ENCODE results near the gene UBA52. TPM values are rescaled to one million over a fixed set of nuclear protein-coding genes. Genes with fewer than 3 reads are reported as not detected.

Gene UBA52
- total RNA-seq, 1 experiment from 2014 or later: 1,361 TPM

- peak; percentile 79 for TF ChIP-seq PRDM15 (CRISPR knock-in tag; IDR thresholded peaks at IDR 0.05)
- no peak for TF ChIP-seq CTCF (IDR thresholded peaks at IDR 0.05)
- TF ChIP-seq, protein P1, sequence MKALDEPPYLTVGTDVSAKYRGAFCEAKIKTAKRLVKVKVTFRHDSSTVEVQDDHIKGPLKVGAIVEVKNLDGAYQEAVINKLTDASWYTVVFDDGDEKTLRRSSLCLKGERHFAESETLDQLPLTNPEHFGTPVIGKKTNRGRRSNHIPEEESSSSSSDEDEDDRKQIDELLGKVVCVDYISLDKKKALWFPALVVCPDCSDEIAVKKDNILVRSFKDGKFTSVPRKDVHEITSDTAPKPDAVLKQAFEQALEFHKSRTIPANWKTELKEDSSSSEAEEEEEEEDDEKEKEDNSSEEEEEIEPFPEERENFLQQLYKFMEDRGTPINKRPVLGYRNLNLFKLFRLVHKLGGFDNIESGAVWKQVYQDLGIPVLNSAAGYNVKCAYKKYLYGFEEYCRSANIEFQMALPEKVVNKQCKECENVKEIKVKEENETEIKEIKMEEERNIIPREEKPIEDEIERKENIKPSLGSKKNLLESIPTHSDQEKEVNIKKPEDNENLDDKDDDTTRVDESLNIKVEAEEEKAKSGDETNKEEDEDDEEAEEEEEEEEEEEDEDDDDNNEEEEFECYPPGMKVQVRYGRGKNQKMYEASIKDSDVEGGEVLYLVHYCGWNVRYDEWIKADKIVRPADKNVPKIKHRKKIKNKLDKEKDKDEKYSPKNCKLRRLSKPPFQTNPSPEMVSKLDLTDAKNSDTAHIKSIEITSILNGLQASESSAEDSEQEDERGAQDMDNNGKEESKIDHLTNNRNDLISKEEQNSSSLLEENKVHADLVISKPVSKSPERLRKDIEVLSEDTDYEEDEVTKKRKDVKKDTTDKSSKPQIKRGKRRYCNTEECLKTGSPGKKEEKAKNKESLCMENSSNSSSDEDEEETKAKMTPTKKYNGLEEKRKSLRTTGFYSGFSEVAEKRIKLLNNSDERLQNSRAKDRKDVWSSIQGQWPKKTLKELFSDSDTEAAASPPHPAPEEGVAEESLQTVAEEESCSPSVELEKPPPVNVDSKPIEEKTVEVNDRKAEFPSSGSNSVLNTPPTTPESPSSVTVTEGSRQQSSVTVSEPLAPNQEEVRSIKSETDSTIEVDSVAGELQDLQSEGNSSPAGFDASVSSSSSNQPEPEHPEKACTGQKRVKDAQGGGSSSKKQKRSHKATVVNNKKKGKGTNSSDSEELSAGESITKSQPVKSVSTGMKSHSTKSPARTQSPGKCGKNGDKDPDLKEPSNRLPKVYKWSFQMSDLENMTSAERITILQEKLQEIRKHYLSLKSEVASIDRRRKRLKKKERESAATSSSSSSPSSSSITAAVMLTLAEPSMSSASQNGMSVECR (CRISPR knock-in tag; IDR thresholded peaks at IDR 0.05; ENCODE audit: borderline replicate concordance): peak; percentile 61; the same call in 1 of the 2 replicates
- TF ChIP-seq TEAD4 (CRISPR knock-in tag; IDR thresholded peaks at IDR 0.05): no peak
- 0 out of 2 replicates have a peak, but pooled peaks have one; percentile 30 for TF ChIP-seq ZBTB21 (CRISPR knock-in tag; IDR thresholded peaks at IDR 0.05; ENCODE audit: borderline replicate concordance)
- TF ChIP-seq, protein P2, sequence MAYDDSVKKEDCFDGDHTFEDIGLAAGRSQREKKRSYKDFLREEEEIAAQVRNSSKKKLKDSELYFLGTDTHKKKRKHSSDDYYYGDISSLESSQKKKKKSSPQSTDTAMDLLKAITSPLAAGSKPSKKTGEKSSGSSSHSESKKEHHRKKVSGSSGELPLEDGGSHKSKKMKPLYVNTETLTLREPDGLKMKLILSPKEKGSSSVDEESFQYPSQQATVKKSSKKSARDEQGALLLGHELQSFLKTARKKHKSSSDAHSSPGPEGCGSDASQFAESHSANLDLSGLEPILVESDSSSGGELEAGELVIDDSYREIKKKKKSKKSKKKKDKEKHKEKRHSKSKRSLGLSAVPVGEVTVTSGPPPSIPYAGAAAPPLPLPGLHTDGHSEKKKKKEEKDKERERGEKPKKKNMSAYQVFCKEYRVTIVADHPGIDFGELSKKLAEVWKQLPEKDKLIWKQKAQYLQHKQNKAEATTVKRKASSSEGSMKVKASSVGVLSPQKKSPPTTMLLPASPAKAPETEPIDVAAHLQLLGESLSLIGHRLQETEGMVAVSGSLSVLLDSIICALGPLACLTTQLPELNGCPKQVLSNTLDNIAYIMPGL (CRISPR knock-in tag; IDR thresholded peaks at IDR 0.05): 0 out of 2 replicates have a peak, but pooled peaks have one; percentile 40
- TF ChIP-seq GTF2I (CRISPR knock-in tag; conservative IDR thresholded peaks at IDR 0.05): peak; percentile 98
- peak; percentile 78; the same call in 1 of the 2 replicates for TF ChIP-seq CREM (CRISPR knock-in tag; IDR thresholded peaks at IDR 0.05)
- TF ChIP-seq NFE2L1 (CRISPR knock-in tag; IDR thresholded peaks at IDR 0.05): 0 out of 2 replicates have a peak, but pooled peaks have one; percentile 42
- peak; percentile 45; the same call in 1 of the 2 replicates for TF ChIP-seq USF1 (CRISPR knock-in tag; IDR thresholded peaks at IDR 0.05)
- no peak for TF ChIP-seq SOX15 (CRISPR knock-in tag; IDR thresholded peaks at IDR 0.05)
- peak; percentile 77 for TF ChIP-seq FOXK1 (CRISPR knock-in tag; IDR thresholded peaks at IDR 0.05)
- peak; percentile 83; the same call in 1 of the 2 replicates for TF ChIP-seq ETV6 (CRISPR knock-in tag; IDR thresholded peaks at IDR 0.05)
- 0 out of 2 replicates have a peak, but pooled peaks have one; percentile 15 for TF ChIP-seq ZNF232 (CRISPR knock-in tag; IDR thresholded peaks at IDR 0.05)
Observed at GRCh38 chr19:18557411-18558201, 14.1 kb upstream of the UBA52 start, which contains the start of gene KXD1 (continued).

Measured in WTC11 (cell line).